ENCODE measurements around the gene CGRRF1. TPM values are rescaled to one million over a fixed set of nuclear protein-coding genes. Genes with fewer than 3 reads are reported as not detected.

CGRRF1 gene
- total and polyA plus RNA-seq, 9 of the 15 experiments (the other 6 are each of a cell fraction or from before 2014, with no cell fraction given) = 2.8 to 15.8 (median 4.6) TPM

GRCh38 chr14:54509546-54510501, at the start of gene CGRRF1 (continued):
- TF ChIP-seq ZNF518B (CRISPR knock-in tag; IDR thresholded peaks at IDR 0.05) (no peak), MEIS2 (IDR thresholded peaks at IDR 0.05; ENCODE audit: partially characterized antibody) (peak; percentile 66), SP1 (CRISPR knock-in tag; IDR thresholded peaks at IDR 0.05) (peak; percentile 48; the same call in 1 of the 2 replicates), CCNT2 (IDR thresholded peaks at IDR 0.05; ENCODE audit: borderline replicate concordance, extremely low read depth, insufficient read length, low read depth, low read length) (peak; percentile 63), EHMT2 (IDR thresholded peaks at IDR 0.05) (no peak), ZNF561 (CRISPR knock-in tag; conservative IDR thresholded peaks at IDR 0.05) (no peak), RREB1 (CRISPR knock-in tag; IDR thresholded peaks at IDR 0.05) (peak; percentile 65; the same call in 1 of the 2 replicates), C11orf30 (IDR thresholded peaks at IDR 0.05; ENCODE audit: low read depth) (peak; percentile 26; the same call in 1 of the 2 replicates), CTCFL (IDR thresholded peaks at IDR 0.05; ENCODE audit: borderline replicate concordance, insufficient read depth, low read depth, low read length, poor library complexity, severe bottlenecking) (peak; percentile 44), LCOR (CRISPR knock-in tag; IDR thresholded peaks at IDR 0.05) (peak; percentile 35; the same call in 1 of the 2 replicates), ZNF740 (CRISPR knock-in tag; IDR thresholded peaks at IDR 0.05) (peak; percentile 95), ZNF740 (tag; IDR thresholded peaks at IDR 0.05) (peak in 1 of 2 experiments; percentile 81; a peak in 2 of 4 replicates), ATF7 (IDR thresholded peaks at IDR 0.05) (peak; percentile 75)

Data from K562 (cell line).